HEK293T (cell line): ENCODE results near the gene ARMCX1.
"Not testable (repeated sequence)": the region's sequence is repeated elsewhere in the genome, so short reads cannot be mapped to it uniquely, and the experiment has no call there.

Source experiments
- CTCF ChIA-PET: fragments of 350-600 bp; formaldehyde crosslinking; extraction: SDS; loops from one replicate; lab custom pipeline; 2021; ENCODE audit warnings: antibody characterized with exemption, inconsistent platforms; lab: Yijun Ruan, JAX
- POLR2A ChIA-PET: fragments of 350-600 bp; formaldehyde crosslinking; extraction: SDS; loops from one replicate; lab custom pipeline; 2020; ENCODE audit warnings: antibody characterized with exemption, inconsistent platforms; lab: Yijun Ruan, JAX
- DNase-seq: peaks from one replicate; pipeline ENCODE4 v3.0.0; 2012; ENCODE audit warnings: mixed read lengths; ENCODE audit errors: extremely low spot score
- ARNT ChIP-seq: fragments of 450-650 bp; IDR thresholded peaks from 2 replicates; pipeline ENCODE4 v1.6.1; 2017; ENCODE audit warnings: mild to moderate bottlenecking
- BHLHE40 ChIP-seq: fragments of 450-650 bp; IDR thresholded peaks from 2 replicates; pipeline ENCODE4 v1.6.1; 2016; ENCODE audit warnings: mild to moderate bottlenecking, moderate library complexity, borderline replicate concordance
- CTBP1 ChIP-seq: fragments of 450-650 bp; IDR thresholded peaks from 2 replicates; pipeline ENCODE4 v1.6.1; 2016; ENCODE audit warnings: borderline replicate concordance
- ELF4 ChIP-seq: fragments of 450-650 bp; IDR thresholded peaks from 2 replicates; pipeline ENCODE4 v1.6.1; 2017; ENCODE audit warnings: antibody characterized with exemption
- FOXA1 ChIP-seq: fragments of 450-650 bp; IDR thresholded peaks from 2 replicates; pipeline ENCODE4 v1.6.1; 2016; ENCODE audit warnings: mild to moderate bottlenecking
- FOXK2 ChIP-seq: fragments of 450-650 bp; IDR thresholded peaks from 2 replicates; pipeline ENCODE4 v1.6.1; 2016; ENCODE audit warnings: mild to moderate bottlenecking
- FOXM1 ChIP-seq: fragments of 450-650 bp; IDR thresholded peaks from 2 replicates; pipeline ENCODE4 v1.6.1; 2017; ENCODE audit warnings: mild to moderate bottlenecking, borderline replicate concordance
- HDGF ChIP-seq: fragments of 450-650 bp; IDR thresholded peaks from 2 replicates; pipeline ENCODE4 v1.6.1; 2017; ENCODE audit warnings: antibody characterized with exemption, borderline replicate concordance
- L3MBTL2 ChIP-seq: fragments of 450-650 bp; conservative IDR thresholded peaks from 2 replicates; pipeline ENCODE4 v1.6.1; 2016; ENCODE audit warnings: mild to moderate bottlenecking
- LEF1 ChIP-seq: fragments of 450-650 bp; IDR thresholded peaks from 2 replicates; pipeline ENCODE4 v1.6.1; 2017; ENCODE audit warnings: mild to moderate bottlenecking, borderline replicate concordance
- NFRKB ChIP-seq: fragments of 450-650 bp; IDR thresholded peaks from 2 replicates; pipeline ENCODE4 v1.6.1; 2016; ENCODE audit warnings: mild to moderate bottlenecking, moderate library complexity
- SP1 ChIP-seq: fragments of 450-650 bp; IDR thresholded peaks from 2 replicates; pipeline ENCODE4 v1.6.1; 2017
- SUZ12 ChIP-seq: fragments of 450-650 bp; IDR thresholded peaks from 2 replicates; pipeline ENCODE4 v1.6.1; 2016; ENCODE audit warnings: mild to moderate bottlenecking
- TARDBP ChIP-seq: fragments of 450-650 bp; IDR thresholded peaks from 2 replicates; pipeline ENCODE4 v1.6.1; 2016
- ZNF384 ChIP-seq: fragments of 450-650 bp; IDR thresholded peaks from 2 replicates; pipeline ENCODE4 v1.6.1; 2016
- TF ChIP-seq, protein P1 (sequence below): fragments of 450-650 bp; IDR thresholded peaks from 2 replicates; pipeline ENCODE4 v1.6.1; 2016

ARMCX1 gene

DNA sequence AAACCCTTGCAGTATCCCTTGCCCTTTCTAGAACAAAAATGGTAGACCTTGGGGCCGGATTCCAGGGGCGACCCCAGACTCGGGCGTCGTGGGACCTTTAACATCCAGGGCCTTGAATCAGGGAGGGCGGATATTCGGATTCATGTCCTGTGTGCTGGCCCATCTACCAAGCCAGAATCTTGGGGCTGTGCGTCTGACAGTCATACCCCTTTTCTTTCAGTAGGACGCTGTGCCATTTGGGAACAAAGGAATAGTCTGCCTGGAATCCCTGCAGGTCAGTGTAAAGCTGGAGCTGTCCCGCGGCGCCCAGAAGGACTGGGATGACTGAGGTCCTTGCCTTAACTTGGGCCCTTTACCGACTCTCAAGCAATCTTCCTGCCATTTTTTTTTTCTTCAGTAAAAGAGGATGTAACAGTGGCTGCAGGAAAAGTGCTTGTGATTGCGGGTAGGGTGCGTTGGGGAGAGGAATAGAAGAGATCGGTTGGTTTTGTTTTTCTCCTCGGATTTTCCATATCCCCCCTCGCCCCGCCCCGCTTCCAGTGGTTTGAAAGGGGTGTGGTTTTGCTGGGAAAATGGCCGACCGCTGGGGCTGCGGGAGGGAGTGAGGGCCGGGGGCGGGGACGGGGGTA is 518 bp downstream of the ARMCX1 start:
- ChIA-PET CTCF (no interaction called here), POLR2A (no interaction called here)

DNA sequence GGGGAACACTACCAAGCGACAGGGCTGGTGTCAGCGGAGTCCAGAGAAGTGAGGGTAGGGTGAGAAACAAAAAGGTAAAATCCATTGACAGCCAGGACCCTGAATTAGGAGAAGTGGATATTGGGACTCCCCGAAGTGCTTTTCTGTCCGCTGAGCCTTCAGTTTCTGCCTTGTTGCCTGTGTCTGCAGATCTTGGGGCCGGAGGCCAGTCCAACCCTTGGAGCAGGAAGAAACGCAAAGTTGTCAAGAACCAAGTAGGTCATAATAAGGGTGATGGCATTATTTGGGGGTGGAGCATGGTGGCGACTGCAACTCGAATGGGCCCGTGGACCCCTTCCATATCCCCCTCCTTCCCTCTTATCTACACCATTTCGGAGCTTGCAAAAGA is 1.0 kb downstream of the ARMCX1 start:
- TF ChIP-seq CTBP1 (no peak), SUZ12 (no peak)
- DNase-seq, result no peak
- POLR2A ChIA-PET, result no interaction called here
- CTCF ChIA-PET, result no interaction called here

More for the DNA sequence above, 518 bp downstream of the ARMCX1 start:
- no peak for DNase-seq
- no peak for TF ChIP-seq HDGF
- no peak for TF ChIP-seq FOXA1
- no peak for TF ChIP-seq TARDBP
- no peak for TF ChIP-seq FOXM1

DNA sequence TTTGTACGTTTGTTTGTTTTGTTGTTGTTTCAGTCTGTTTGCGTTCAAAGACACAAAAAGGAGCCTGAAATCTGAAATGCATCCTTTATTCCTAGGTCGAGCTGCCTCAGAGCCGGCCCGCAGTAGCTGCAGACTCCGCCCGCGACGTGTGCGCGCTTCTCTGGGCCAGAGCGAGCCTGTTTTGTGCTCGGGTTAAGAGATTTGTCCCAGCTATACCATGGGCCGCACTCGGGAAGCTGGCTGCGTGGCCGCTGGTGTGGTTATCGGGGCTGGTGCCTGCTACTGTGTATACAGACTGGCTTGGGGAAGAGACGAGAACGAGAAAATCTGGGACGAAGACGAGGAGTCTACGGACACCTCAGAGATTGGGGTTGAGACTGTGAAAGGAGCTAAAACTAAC is 2.4 kb downstream of the ARMCX1 start:
- TF ChIP-seq LEF1 (no peak), BHLHE40 (no peak)
- TF ChIP-seq, protein P1, sequence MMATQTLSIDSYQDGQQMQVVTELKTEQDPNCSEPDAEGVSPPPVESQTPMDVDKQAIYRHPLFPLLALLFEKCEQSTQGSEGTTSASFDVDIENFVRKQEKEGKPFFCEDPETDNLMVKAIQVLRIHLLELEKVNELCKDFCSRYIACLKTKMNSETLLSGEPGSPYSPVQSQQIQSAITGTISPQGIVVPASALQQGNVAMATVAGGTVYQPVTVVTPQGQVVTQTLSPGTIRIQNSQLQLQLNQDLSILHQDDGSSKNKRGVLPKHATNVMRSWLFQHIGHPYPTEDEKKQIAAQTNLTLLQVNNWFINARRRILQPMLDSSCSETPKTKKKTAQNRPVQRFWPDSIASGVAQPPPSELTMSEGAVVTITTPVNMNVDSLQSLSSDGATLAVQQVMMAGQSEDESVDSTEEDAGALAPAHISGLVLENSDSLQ, result no peak
- no peak for DNase-seq
- CTCF ChIA-PET, result no interaction called here
- POLR2A ChIA-PET, result no interaction called here

DNA sequence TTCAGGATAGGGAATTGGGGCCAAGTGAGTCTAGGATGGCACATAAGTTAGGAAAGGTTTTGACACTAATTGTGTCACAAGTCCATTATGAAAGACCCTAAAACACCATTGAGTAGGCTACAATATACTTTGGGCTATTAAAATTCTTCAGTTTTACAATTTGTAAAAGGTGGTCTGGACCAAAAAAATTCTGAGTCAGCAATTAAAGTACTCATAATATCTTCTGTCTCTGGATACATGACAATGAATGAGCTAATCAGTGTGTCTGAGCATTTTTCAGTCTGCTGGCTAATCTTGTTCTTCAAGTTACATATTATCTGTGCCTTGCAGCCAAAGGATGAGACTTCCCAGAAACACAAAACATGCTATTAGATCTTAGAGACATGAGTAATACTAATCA is 14.3 kb downstream of the ARMCX1 start:
- no peak for DNase-seq
- TF ChIP-seq FOXM1 (no peak), NFRKB (no peak), TARDBP (no peak), SUZ12 (no peak), CTBP1 (no peak), ARNT (no peak), LEF1 (no peak), ZNF384 (no peak), SP1 (no peak), FOXA1 (no peak), ELF4 (no peak), FOXK2 (no peak), BHLHE40 (no peak), HDGF (no peak), L3MBTL2 (no peak)
- TF ChIP-seq, protein P1, result no peak
- CTCF ChIA-PET, result no interaction called here
- POLR2A ChIA-PET, result no interaction called here

DNA sequence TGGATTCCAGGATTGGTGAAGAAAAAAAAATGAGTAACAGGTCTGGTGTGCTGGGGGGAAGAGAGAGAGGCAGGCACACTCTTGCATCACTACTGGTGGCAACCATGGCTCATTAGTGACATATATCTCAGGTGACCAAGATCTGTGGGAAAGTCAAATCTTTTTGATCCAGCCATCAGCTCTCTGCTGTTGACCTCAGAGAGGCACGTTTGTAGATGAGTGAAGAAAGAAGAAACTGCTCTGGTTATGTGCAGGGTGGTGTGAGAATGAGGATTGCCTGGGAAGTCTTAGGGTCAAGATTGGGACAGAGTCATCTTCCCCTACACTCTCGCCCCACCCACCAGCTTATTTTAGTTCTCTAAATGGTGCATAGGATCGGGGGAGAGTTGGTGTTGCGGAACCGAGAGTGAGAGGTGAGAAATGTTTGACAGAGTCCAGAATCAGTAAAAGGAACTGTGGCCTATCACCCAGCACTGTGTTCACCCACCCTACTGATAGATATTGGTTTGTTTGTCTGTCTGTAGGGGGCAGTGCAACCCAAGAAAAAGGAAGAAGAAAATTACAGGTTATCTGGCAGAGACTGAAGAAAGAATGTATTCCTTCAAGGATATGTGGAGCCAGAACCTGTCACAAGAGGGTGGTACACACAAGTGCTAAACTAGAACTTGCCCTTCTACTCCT is 45.5 kb downstream of the ARMCX1 start:
- CTCF ChIA-PET, result no interaction called here
- POLR2A ChIA-PET, result no interaction called here
- peak; percentile 66 for DNase-seq
- TF ChIP-seq HDGF (no peak), ELF4 (no peak), LEF1 (no peak), FOXK2 (no peak), CTBP1 (no peak), BHLHE40 (no peak), ZNF384 (no peak), SP1 (no peak), SUZ12 (no peak), FOXA1 (no peak), FOXM1 (no peak), ARNT (no peak), TARDBP (no peak), NFRKB (no peak)
- TF ChIP-seq, protein P1, result no peak

DNA sequence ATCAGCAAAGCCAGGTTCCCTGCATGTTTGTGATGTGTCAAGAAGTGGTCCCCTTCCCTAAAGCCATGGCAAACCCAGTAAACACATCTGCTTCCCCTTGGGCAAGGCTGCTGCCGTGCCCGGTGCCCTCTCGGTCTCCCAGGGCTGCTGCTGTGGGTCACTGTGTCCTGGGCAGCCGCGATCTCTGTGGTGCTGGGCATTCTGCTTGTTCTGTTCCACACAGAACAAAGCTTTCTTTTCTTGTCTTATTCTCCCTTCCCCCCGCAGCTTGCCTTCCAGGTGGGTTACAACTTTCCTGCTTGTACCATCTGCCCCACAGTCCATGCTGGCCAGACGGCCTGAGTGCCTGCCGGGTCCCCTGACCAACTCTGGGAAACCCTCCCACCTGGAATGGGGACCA is 49.2 kb downstream of the ARMCX1 start:
- DNase-seq, POLR2A ChIA-PET, CTCF ChIA-PET: not testable (repeated sequence)

DNA sequence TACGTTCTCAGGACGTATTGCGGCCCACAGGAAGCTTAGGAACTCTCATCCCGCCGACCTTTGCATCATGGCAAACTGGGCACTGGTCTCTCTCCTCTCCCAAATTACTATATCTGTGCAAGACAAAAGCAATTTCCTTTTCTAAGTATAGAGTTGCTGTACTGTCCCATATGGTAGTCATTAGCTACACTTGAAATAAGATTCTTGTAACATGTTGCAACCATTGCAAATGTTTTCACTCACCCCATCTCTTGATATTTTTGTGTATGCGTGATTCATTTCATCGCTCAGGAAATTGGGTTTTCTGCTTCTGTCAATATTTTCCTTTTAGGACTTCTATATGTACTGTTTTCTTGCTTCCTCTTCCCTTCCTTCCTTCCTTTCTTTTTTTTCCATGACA is 51.7 kb downstream of the ARMCX1 start:
- POLR2A ChIA-PET, result no interaction called here
- CTCF ChIA-PET, result no interaction called here
- no peak for TF ChIP-seq ZNF384
- no peak for TF ChIP-seq TARDBP
- TF ChIP-seq, protein P1, result no peak
- no peak for TF ChIP-seq NFRKB
- TF ChIP-seq L3MBTL2, result no peak
- TF ChIP-seq FOXA1, result no peak
- no peak for DNase-seq
